ENCODE data around the gene DLG2.

DNA sequence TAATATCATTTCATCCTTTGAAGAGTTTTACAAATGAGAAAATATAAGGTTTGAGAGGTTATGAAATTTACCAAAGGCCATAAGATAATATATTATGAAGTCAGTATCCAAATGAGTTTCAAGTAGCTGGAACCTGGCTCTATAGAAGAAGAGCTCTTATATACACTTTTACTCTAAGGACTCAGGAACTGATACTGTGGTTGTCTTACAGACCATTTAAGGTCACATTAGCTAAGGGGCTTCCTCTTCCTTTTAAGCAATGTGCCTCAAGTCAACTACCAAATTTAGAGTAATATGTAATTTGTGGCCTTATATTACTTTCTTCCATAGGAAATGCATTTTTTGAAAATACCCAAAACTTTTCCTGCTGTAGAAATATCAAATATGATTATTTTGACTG lies 369.3 kb downstream of the DLG2 start:
- TF ChIP-seq, protein P1, sequence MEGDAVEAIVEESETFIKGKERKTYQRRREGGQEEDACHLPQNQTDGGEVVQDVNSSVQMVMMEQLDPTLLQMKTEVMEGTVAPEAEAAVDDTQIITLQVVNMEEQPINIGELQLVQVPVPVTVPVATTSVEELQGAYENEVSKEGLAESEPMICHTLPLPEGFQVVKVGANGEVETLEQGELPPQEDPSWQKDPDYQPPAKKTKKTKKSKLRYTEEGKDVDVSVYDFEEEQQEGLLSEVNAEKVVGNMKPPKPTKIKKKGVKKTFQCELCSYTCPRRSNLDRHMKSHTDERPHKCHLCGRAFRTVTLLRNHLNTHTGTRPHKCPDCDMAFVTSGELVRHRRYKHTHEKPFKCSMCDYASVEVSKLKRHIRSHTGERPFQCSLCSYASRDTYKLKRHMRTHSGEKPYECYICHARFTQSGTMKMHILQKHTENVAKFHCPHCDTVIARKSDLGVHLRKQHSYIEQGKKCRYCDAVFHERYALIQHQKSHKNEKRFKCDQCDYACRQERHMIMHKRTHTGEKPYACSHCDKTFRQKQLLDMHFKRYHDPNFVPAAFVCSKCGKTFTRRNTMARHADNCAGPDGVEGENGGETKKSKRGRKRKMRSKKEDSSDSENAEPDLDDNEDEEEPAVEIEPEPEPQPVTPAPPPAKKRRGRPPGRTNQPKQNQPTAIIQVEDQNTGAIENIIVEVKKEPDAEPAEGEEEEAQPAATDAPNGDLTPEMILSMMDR (conservative IDR thresholded peaks at IDR 0.05; ENCODE audit: low read length), result no peak
- no peak for TF ChIP-seq EZH2phosphoT487 (IDR thresholded peaks at IDR 0.05; ENCODE audit: borderline replicate concordance, low read depth, low read length)
